Activated naive CD8-positive, alpha-beta T cell treated with anti-CD3 and anti-CD28 coated beads, Interleukin-2, amount 10 ng/mL, durations not matched to agents 7 days and 5 days (primary cell): ENCODE results near the gene PITPNC1. TPM values are rescaled to one million over a fixed set of nuclear protein-coding genes. Genes with fewer than 3 reads are reported as not detected.

Experiments used
- ATAC-seq: fragments of 150-1000 bp; cut with Tn5 transposase; one replicate; pipeline ENCODE4 v1.10.0; 2021; ENCODE audit warnings: low read depth, moderate library complexity
- POLR2A ChIA-PET: fragments of 350-600 bp; sonication (Branson Sonifier 250); formaldehyde crosslinking; loops from one replicate; lab custom pipeline; 2021; ENCODE audit warnings: antibody characterized with exemption; lab: Charles Lee
- DNase-seq: peaks from one replicate; pipeline ENCODE4 v3.0.0; 2021
- H3K27ac Mint-ChIP-seq: one replicate; pipeline ENCODE4 v1.8.0; 2022; ENCODE audit warnings: mild to moderate bottlenecking, mixed read lengths
- H3K27me3 Mint-ChIP-seq: one replicate; pipeline ENCODE4 v1.8.0; 2022; ENCODE audit warnings: mild to moderate bottlenecking, moderate library complexity, mixed read lengths
- H3K36me3 Mint-ChIP-seq: one replicate; pipeline ENCODE4 v1.8.0; 2021; ENCODE audit warnings: mild to moderate bottlenecking, mixed read lengths
- H3K4me1 Mint-ChIP-seq: one replicate; pipeline ENCODE4 v1.8.0; 2021; ENCODE audit warnings: mixed read lengths
- H3K4me3 Mint-ChIP-seq: one replicate; pipeline ENCODE4 v1.8.0; 2022; ENCODE audit warnings: mild to moderate bottlenecking, moderate library complexity, mixed read lengths
- H3K9me3 Mint-ChIP-seq: one replicate; pipeline ENCODE4 v1.8.0; 2021; ENCODE audit warnings: mixed read lengths
- total RNA-seq, 2 experiments: library from RNA; stranded (reverse); gene quantifications; one replicate each; pipeline ENCODE4 v1.2.3, GENCODE V29; 2021

The PITPNC1 gene
- total RNA-seq, 2 experiments from 2014 or later: 100 to 104 TPM

DNA sequence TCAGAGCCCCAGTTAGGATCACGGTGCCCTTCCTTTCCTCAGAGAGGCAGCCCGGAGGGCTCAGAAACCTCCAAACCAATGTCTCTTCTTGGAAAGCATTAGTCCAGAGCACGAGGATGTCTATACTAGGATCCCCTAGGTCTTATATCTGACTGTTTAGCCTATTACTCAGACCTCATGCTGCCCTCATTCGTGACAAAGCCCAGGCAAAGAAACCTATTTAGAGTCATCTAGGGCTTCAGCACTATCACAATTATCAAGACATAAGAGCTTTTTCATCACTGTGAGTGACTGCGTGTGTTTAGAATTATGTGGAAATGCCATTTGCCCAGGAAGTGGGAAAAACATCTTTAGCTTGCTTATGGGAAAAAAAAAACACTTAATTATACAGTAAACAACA is 180.8 kb downstream of the PITPNC1 start:
- DNase-seq (no peak), ATAC-seq (no peak)
- POLR2A ChIA-PET: no interaction called here
- Mint-ChIP-seq H3K27ac (no peak overlapping the region), H3K4me3 (no peak overlapping the region), H3K27me3 (no peaks in the 10 kb centered on the region), H3K36me3 (peaks cover 32% of the 10 kb centered on the region), H3K4me1 (no peaks in the 10 kb centered on the region), H3K9me3 (peaks cover 5% of the 10 kb centered on the region)

DNA sequence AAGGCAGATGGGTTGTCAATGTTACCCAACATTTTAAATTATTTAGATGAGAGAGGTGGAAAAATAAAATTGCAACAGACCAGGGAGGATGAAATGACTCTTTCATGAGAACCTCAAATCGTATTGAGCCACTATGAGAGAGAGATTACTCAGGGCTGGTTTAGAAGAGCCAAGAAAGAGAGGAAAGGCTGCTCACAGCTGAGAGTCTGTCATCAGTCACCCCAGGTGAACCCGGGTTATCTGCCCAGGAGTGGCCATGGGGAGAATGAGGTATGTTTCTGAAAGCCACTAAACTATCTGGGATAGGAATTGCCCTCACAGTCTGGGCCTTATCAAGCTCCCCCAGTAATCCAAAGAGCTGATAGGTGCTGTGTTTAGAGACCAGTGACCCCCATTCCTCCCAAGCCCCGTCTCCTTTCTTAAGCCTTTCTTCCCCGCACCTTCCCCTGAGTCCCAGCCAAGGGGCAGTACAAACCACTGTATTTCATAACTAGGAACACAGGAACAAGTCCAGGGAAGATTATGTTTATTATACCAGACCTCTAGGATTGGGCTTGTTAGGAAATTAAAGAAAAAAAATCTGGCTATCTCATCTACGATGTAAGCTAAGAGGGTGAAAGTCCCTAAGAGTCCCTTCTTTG is 181.8 kb downstream of the PITPNC1 start:
- peaks cover 5% of the 10 kb centered on the region for H3K9me3 Mint-ChIP-seq
- DNase-seq: no peak
- H3K27ac Mint-ChIP-seq: no peak overlapping the region
- H3K36me3 Mint-ChIP-seq: peaks cover 26% of the 10 kb centered on the region
- POLR2A ChIA-PET: no interaction called here
- no peaks in the 10 kb centered on the region for H3K4me1 Mint-ChIP-seq
- no peak overlapping the region for H3K4me3 Mint-ChIP-seq
- ATAC-seq: no peak
- H3K27me3 Mint-ChIP-seq: no peaks in the 10 kb centered on the region

DNA sequence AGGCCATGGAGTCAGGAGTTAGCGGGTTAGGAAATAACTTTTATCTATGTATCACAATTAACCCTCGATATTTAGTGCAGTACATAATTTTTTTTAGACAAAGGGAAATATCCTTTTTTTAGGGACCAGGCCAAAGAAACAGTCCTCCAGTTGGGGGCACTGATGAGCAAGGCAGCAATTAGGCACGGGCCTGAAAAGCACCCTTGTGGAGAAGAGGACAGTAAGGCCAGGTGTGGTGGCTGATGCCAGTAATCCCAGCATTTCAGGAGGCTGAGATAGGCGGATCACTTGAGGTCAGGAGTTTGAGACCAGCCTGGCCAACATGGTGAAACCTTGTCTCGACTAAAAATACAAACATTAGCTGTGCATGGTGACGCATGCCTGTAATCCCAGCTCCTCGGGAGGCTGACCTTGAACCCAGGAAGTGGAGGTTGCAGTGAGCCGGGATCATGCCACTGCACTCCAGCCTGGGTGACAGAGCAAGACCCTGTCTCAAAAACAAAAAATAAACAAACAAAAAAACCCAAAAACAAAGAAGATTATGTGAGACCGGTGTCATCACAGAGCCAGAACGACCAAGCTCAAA is 182.4 kb downstream of the PITPNC1 start:
- Mint-ChIP-seq H3K36me3 (peaks cover 23% of the 10 kb centered on the region), H3K4me1 (no peaks in the 10 kb centered on the region), H3K27me3 (no peaks in the 10 kb centered on the region), H3K9me3 (peaks cover 5% of the 10 kb centered on the region), H3K27ac (no peak overlapping the region), H3K4me3 (no peak overlapping the region)
- DNase-seq (no peak), ATAC-seq (no peak)
- POLR2A ChIA-PET: interaction anchor here (0.7 kb wide), 1 partner anchor 13 kb away, joined by 3 read pairs; no protein-coding TSS in a partner anchor

DNA sequence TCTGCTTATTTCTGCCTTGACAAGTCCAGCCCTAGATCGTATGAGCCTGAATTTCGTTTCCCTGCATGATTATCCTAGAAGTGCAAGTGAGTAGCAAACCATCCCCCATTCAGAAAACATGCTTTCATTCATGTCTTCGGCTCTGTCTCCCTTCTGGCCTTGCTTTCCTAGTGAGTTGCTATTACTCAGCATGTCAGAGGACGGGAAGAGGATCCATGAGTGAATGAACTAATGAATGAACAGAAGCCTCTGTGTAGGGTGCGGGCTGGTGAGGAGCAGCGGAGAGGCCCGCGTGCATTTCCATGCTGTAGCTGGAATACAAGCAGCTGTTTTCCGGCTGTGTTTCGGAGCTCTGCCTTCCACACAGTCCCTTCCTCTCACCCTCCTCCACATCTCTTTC is 184.9 kb downstream of the PITPNC1 start:
- Mint-ChIP-seq H3K27ac (no peak overlapping the region), H3K4me3 (no peak overlapping the region), H3K27me3 (no peaks in the 10 kb centered on the region), H3K9me3 (no peaks in the 10 kb centered on the region), H3K36me3 (peaks cover 7% of the 10 kb centered on the region), H3K4me1 (no peaks in the 10 kb centered on the region)
- no peak for DNase-seq
- POLR2A ChIA-PET: no interaction called here
- ATAC-seq: no peak

DNA sequence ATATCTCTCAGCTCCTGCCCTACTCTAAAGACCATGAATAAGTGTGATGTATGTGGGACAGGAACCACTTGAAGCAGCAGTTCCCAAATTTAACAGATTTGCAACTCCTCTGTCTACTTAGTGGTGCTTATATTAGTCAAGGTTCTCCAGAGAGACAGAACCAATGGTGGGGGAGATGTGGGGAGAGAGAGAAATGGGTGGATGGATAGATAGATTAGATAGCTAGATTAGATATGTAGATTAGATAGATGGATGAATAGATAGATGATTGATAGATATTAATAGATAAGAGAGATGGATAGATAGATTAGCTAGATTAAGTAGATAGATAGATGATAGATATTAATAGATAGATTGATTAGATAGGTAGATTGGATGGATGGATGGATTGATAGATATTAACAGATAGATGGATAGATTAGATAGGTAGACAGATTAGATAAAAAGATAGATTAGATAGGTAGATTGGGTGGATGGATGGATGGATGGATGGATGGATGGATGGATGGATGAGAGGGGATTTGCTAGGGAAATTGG is 186.7 kb downstream of the PITPNC1 start:
- Mint-ChIP-seq H3K27ac (no peak overlapping the region), H3K4me1 (no peaks in the 10 kb centered on the region), H3K4me3 (no peak overlapping the region), H3K27me3 (no peaks in the 10 kb centered on the region), H3K36me3 (no peaks in the 10 kb centered on the region), H3K9me3 (no peaks in the 10 kb centered on the region)
- ATAC-seq (no peak), DNase-seq (no peak)
- POLR2A ChIA-PET: no interaction called here

DNA sequence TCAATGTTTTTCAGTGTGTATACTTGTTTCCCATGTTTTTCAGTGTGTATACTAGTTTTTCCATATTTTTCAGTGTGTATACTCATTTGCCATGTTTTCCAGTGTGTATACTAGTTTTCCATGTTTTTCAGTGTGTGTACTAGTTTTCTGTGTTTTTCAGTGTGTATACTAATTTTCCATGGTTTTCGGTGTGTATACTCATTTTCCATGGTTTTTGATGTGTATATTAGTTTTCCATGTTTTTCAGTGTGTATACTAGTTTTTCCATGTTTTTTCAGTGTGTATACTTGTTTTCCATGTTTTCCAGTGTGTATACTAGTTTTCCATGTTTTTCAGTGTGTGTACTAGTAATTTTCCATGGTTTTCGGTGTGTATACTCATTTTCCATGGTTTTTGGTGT is 188.0 kb downstream of the PITPNC1 start:
- DNase-seq (no peak), ATAC-seq (no peak)
- Mint-ChIP-seq H3K27me3 (no peaks in the 10 kb centered on the region), H3K4me3 (no peak overlapping the region), H3K36me3 (peaks cover 2% of the 10 kb centered on the region), H3K4me1 (peaks cover 4% of the 10 kb centered on the region), H3K27ac (no peak overlapping the region), H3K9me3 (no peaks in the 10 kb centered on the region)
- POLR2A ChIA-PET: no interaction called here

DNA sequence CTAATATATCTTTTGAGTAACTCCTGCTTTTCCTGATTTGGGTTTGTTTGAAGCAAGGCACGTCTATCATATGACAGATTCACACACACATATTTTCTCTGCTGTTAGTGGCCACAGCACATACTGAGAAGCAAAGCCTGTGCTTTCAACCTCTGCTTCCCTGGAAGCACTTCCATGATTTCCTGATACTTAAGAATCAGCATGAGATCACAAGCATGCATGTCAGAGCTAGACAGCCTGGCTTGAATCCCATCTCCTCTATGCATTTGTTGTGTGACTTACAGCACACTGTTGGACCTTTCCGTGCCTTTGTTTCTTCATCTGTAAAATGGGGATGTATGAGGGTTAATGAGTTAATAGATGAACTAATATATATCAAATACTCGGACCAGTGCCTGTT is 189.6 kb downstream of the PITPNC1 start:
- H3K4me1 Mint-ChIP-seq: peaks cover 4% of the 10 kb centered on the region
- H3K36me3 Mint-ChIP-seq: peaks cover 2% of the 10 kb centered on the region
- H3K27ac Mint-ChIP-seq: no peak overlapping the region
- DNase-seq (no peak), ATAC-seq (no peak)
- H3K4me3 Mint-ChIP-seq: no peak overlapping the region
- no peaks in the 10 kb centered on the region for H3K9me3 Mint-ChIP-seq
- POLR2A ChIA-PET: no interaction called here
- no peaks in the 10 kb centered on the region for H3K27me3 Mint-ChIP-seq

DNA sequence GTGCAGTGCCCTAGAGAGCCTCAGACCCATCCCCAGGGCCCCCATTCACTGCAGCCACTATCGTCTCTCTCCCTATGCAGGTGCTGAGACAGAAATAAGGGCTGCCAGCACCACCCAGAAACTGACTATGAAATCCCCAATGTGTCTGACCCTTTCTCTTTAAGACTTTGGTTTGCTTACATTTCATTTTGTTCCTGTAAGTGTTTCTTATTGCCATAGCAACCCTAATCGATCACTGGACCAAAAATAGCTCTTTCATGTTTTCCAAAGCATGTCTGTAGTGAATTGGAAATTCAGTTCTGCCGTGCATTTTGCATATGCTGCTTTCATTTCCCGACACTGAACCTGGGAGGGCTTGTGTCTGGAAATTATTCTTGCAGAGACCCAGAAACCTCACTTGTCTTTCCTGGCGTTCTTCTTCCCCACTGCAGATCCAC is 192.0 kb downstream of the PITPNC1 start:
- no peaks in the 10 kb centered on the region for H3K9me3 Mint-ChIP-seq
- H3K4me1 Mint-ChIP-seq: peaks cover 4% of the 10 kb centered on the region
- no peak overlapping the region for H3K27ac Mint-ChIP-seq
- no peak for DNase-seq
- H3K27me3 Mint-ChIP-seq: no peaks in the 10 kb centered on the region
- H3K36me3 Mint-ChIP-seq: peaks cover 6% of the 10 kb centered on the region
- no peak overlapping the region for H3K4me3 Mint-ChIP-seq
- no peak for ATAC-seq
- POLR2A ChIA-PET: no interaction called here

DNA sequence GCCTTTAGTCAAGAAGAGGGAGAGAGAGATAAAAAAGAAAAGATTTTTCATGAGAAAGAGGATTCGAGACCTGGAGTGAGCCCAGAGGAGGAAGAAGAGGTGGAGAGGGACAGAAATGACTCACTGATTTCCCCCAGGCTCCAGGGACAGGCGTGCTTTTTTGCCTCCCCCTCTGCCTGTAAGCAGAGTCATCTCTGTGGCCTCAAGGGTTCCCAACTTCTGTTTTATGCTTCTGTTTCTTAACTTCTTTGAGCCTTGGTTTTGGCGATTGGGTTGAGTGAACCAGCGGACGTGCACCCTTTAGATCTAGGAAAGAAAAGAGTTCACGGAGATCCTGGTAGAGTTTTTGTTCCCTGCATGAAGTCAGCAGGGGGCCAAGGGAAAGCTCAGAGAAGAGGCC is 192.8 kb downstream of the PITPNC1 start:
- Mint-ChIP-seq H3K4me3 (no peak overlapping the region), H3K36me3 (peaks cover 6% of the 10 kb centered on the region), H3K27ac (no peak overlapping the region), H3K9me3 (no peaks in the 10 kb centered on the region), H3K4me1 (peaks cover 6% of the 10 kb centered on the region), H3K27me3 (no peaks in the 10 kb centered on the region)
- ATAC-seq (no peak), DNase-seq (no peak)
- POLR2A ChIA-PET: no interaction called here

DNA sequence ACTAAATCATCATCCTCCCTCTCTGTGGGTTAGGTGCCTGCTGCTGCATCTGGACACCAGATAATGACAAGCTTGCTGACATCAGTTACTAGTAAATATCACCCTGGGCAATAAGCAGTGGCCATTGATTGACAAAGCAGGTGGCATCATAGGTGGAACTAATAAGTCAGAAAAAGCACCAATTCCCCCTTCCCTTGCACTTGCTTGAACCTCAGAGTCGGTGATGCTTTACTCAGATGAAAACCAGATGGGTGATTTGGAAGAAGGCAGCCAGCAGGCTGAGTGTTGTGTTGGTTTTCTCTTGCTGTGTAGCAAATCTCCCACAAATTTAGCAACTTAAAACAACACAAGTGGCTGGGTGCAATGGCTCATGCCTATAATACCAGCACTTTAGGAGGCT is 193.7 kb downstream of the PITPNC1 start:
- H3K4me1 Mint-ChIP-seq: peaks cover 6% of the 10 kb centered on the region
- H3K9me3 Mint-ChIP-seq: no peaks in the 10 kb centered on the region
- H3K36me3 Mint-ChIP-seq: peaks cover 6% of the 10 kb centered on the region
- no peaks in the 10 kb centered on the region for H3K27me3 Mint-ChIP-seq
- DNase-seq: no peak
- no peak for ATAC-seq
- no peak overlapping the region for H3K4me3 Mint-ChIP-seq
- no peak overlapping the region for H3K27ac Mint-ChIP-seq
- POLR2A ChIA-PET: no interaction called here

DNA sequence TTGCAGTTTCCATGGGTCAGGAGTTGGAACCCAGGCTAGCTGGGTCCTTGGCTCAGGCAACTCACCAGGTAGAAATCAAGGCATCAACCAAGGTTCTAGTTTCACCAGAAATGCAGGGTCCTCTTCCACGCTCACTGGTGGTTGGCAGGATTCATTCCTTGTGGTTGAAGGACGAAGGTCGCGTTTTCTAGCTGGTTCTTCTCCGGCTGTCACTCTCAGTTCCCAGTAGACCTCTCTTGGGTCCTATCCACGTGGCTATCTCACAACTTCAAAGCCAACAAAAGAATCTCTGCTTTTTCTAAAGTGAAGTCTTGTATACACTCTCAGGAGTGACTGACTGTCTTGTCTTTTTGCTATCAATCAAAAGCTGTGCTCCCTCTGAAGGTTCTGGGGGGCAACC is 194.4 kb downstream of the PITPNC1 start:
- POLR2A ChIA-PET: no interaction called here
- H3K27ac Mint-ChIP-seq: no peak overlapping the region
- H3K4me1 Mint-ChIP-seq: peaks cover 6% of the 10 kb centered on the region
- H3K36me3 Mint-ChIP-seq: peaks cover 6% of the 10 kb centered on the region
- no peaks in the 10 kb centered on the region for H3K9me3 Mint-ChIP-seq
- H3K27me3 Mint-ChIP-seq: no peaks in the 10 kb centered on the region
- DNase-seq: no peak
- H3K4me3 Mint-ChIP-seq: no peak overlapping the region
- ATAC-seq: no peak

DNA sequence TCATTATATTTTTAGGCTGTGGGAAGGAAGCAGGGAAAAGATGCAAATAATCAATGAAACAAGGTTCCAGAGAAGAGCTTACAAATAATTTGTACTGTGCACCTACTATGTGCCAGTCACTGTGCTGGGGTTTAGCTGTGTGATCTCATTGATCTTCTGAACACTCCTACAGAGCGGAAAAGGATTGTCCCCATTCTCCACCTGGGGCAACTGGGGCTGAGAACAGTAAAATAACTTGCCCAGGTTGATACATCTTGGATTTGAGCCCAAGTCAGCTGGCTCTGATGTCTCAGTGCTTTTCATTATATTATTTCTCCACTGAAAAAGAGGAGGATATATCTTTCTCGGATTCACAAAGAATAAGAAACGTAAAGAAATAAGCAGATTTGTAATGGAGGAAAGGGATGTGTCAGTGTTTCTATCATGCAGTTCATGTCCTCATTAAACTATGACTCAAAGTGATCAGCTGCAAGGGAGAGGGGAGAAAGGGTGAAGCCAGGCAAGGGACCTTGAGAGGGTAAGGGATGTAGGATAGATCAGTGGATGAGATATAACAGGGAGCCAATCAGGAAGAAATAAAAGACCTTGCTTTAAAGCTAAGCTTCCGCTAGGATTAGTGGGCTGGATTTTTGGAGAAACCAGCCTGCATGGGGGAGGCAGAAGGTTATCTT is 197.0 kb downstream of the PITPNC1 start:
- no peaks in the 10 kb centered on the region for H3K9me3 Mint-ChIP-seq
- no peak overlapping the region for H3K4me3 Mint-ChIP-seq
- H3K36me3 Mint-ChIP-seq: peaks cover 13% of the 10 kb centered on the region
- POLR2A ChIA-PET: no interaction called here
- ATAC-seq: no peak
- H3K27me3 Mint-ChIP-seq: no peaks in the 10 kb centered on the region
- H3K4me1 Mint-ChIP-seq: peaks cover 6% of the 10 kb centered on the region
- no peak for DNase-seq
- H3K27ac Mint-ChIP-seq: no peak overlapping the region

DNA sequence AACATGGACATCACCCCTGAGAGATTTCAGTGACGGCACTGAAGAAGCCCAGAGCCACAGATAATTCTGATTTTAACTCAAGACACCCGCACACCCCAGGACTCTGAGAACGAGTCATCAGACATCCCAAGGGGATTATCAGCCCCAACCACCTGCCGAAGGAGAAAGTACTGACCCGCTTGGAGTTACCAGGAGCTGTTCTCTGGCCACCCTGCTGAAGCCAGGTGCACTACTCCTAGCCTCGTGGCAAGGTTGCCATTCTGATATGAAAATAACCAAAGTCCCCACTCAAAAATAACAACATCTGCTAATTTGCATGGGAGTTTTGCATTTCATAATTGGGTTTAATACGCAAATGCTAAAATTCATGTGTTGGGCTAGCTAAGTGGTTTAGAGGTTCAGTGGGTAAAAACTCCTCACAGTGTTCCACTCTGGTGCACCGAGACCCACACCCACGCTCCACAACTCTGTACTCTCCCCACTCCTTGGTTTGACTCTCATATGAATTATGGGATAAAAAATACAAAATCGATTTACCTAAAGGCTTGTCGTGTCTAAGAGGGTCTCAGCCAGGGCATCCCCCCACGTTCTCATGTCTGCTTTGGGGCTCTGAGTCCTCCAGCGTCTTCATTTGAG is 197.7 kb downstream of the PITPNC1 start:
- H3K9me3 Mint-ChIP-seq: no peaks in the 10 kb centered on the region
- peaks cover 4% of the 10 kb centered on the region for H3K4me1 Mint-ChIP-seq
- DNase-seq: no peak
- no peak overlapping the region for H3K4me3 Mint-ChIP-seq
- H3K36me3 Mint-ChIP-seq: peaks cover 14% of the 10 kb centered on the region
- ATAC-seq: no peak
- no peaks in the 10 kb centered on the region for H3K27me3 Mint-ChIP-seq
- POLR2A ChIA-PET: interaction anchor here (0.6 kb wide), 1 partner anchor 141 kb away, joined by 5 read pairs; no protein-coding TSS in a partner anchor
- no peak overlapping the region for H3K27ac Mint-ChIP-seq
